Fibroblast of skin of scalp (primary cell): Measurements from ENCODE around the gene FOXF2.

Experiments
- DNase-seq: peaks from one replicate; pipeline ENCODE4 v3.0.0-alpha.2; 2013

Gene FOXF2

GRCh38 chr6:1379017-1379787, 10.2 kb upstream of the FOXF2 start:
- DNase-seq = no peak

GRCh38 chr6:1379788-1380147, 9.6 kb upstream of the FOXF2 start:
- no peak for DNase-seq

GRCh38 chr6:1380625-1381427, 8.6 kb upstream of the FOXF2 start:
- no peak for DNase-seq

- DNase-seq = peak; percentile 17
Measured at GRCh38 chr6:1381481-1382330, 7.7 kb upstream of the FOXF2 start.

- DNase-seq = no peak
Measured at GRCh38 chr6:1382331-1382882, 7.0 kb upstream of the FOXF2 start.

GRCh38 chr6:1382883-1383728, 6.3 kb upstream of the FOXF2 start:
- DNase-seq = no peak

- no peak for DNase-seq
Measured at GRCh38 chr6:1383729-1384548, 5.4 kb upstream of the FOXF2 start.

- no peak for DNase-seq
Measured at GRCh38 chr6:1384549-1385128, 4.7 kb upstream of the FOXF2 start.

GRCh38 chr6:1385129-1386037, 4.0 kb upstream of the FOXF2 start:
- DNase-seq = no peak

GRCh38 chr6:1386038-1386709, 3.2 kb upstream of the FOXF2 start:
- no peak for DNase-seq

GRCh38 chr6:1387538-1387875, 1.9 kb upstream of the FOXF2 start:
- no peak for DNase-seq

GRCh38 chr6:1387876-1388629, 1.3 kb upstream of the FOXF2 start:
- DNase-seq = no peak

GRCh38 chr6:1388630-1389368, 577 bp upstream of the FOXF2 start:
- no peak for DNase-seq

- peak; percentile 49 for DNase-seq
Measured at GRCh38 chr6:1390133-1390945, 963 bp downstream of the FOXF2 start.

- DNase-seq = no peak
Measured at GRCh38 chr6:1390946-1391799, 1.8 kb downstream of the FOXF2 start.
